NCI-H2107 (cell line): ENCODE data around the gene SPATA21.
A peak's percentile ranks its signal among the peaks of the same experiment; 100 is the strongest.
"Not testable (repeated sequence)": the region's sequence is repeated elsewhere in the genome, so short reads cannot be mapped to it uniquely, and the experiment has no call there.

ENCODE experiments used
- DNase-seq: peaks from one replicate; lab custom pipeline; 2025; lab: John Stamatoyannopoulos, UW

Gene SPATA21

DNA sequence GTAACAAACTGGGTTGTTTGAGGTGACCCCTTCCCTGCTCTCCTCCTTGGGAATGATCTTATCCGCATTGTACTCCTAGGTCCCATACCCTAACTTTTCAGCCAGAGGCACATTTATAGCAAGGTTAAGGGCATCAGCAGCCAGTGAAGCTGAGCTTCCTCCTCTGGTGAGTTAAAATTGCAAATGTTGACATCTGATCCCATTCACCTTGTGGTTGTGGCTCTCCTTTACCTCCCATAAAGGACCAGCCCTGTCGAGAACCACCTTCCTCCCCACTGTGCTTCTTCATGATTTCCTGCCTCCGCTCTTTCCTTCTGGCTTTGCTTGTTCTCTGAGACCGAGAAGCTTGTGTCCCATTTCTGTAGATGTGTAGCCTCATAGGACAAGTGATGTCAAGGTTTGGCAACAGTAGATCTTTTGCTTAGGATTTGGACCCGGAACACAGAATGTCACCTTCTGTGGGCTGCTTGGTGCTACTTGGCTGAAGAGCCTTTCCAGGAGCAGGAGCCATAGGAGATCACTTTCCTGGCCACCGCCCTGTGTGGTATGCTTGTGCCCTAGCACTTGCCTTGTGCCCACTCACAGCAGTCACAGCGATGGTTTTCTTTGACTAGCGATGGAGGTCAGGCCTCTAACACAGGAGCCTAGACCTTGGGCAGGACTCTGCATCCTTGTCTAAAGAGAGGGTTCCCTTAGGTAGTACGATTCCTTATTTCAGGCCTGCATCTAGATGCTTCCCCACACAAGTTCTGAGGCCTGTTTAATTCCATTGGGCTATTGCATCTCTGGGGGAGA lies 51.4 kb downstream of the SPATA21 start:
- no peak for DNase-seq

DNA sequence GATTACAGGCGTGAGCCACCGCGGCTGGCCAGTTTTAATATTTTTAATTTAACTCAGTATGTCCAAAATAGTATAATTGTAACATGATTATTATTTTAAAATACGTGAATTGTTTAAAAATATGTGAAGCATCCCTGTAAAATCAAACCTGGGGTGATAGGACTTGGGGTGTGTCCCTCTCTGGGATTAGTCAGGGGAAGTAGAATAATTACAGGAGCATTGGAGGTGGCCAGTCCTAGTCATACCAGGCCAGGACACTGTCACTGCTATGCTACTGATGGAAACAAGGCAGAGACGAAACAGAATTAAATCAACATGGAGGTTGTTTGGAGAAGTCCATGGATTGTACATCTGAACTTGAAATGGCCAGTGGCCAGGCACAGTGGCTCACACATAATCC lies 53.3 kb downstream of the SPATA21 start:
- no peak for DNase-seq

DNA sequence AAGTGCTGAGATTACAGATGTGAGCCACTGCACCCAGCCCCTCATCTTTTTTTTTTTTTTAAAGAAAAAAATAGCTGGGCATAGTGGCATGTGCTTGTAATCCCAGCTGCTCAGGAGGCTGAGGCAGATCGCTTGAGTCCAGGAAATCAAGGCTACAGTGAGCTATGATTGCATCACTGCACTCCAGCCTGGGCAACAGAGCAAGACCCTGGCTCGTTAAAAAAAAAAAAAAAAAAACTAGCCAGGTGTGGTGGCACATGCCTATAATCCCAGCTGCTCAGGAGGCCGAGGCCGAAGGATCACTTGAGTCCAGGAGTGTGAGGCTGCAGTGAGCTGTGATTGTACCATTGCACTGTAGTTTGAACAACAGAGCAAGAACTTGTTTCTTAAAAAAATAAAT lies 56.4 kb downstream of the SPATA21 start:
- DNase-seq = no peak

DNA sequence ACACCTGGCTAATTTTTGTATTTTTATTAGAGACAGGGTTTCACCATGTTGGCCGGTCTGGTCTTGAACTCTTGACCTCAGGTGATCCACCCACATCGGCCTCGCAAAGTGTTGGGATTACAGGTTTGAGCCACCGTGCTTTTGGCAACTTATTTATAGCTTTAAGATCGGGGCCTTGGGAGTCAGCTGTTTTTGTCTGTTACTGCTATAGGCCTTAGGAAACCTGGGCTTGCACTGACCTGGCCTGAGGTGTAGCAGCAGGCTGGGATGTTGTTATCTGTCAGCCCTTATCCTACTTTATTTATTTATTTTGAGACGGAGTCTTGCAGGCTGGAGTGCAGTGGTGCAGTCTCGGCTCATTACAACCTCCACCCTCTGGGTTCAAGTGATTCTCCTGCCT lies 58.8 kb downstream of the SPATA21 start:
- DNase-seq = no peak

DNA sequence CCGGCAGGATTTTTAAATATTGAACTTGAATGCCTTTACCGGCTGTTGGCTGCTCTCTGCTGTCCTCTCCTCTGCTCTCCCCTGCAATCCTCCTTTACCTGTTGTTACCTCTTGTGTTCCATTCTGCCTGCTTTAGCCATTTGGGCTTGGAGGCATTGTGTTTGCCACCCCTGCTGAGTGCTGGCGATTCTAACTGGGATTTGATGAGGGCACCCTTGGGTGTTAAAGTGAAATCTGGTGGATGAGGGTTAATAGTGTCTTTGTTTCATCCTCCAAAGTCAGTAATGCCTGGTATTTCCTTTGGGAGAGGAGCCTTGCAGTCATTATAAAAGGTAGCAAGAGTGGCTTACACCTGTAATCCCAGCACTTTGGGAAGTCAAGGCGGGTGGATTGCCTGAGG lies 60.3 kb downstream of the SPATA21 start:
- no peak for DNase-seq

DNA sequence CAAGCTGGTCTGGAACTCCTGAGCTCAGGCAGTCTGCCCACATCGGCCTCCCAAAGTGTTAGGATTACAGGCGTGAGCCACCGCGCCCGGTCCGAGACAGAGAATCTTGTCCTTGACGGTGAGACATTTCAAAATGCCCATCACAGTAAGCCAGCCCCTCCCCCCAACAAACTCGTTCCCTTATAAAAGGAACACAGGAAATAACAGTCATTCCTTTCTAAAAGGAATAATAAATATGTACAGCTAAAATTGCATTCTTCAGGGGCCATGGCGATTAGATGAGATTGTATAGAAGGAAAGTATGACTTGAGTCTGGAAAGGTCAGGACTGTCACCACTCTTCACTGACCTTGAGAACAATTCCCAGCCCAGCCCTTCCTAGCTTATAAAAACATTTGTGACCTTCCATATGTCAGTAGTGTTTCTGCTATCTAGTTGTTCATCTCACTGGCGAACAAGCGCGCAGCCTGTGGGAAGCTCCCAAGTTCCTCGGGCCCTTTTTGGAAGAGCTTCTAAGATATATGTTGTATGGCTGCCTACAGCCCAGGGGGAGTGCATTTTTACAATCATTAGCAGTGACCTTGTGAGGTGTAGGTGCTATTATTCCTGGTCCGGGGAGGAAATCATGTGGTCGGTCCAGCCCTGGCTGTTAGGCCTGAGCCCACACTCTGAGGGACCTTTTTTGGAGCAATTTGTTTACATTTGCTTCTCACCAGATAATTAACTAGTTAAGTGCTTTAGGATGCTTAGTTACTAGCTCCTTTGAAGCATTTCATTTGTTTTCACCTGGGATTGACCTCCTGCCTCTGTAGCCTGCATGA lies 61.5 kb downstream of the SPATA21 start:
- DNase-seq = no peak

DNA sequence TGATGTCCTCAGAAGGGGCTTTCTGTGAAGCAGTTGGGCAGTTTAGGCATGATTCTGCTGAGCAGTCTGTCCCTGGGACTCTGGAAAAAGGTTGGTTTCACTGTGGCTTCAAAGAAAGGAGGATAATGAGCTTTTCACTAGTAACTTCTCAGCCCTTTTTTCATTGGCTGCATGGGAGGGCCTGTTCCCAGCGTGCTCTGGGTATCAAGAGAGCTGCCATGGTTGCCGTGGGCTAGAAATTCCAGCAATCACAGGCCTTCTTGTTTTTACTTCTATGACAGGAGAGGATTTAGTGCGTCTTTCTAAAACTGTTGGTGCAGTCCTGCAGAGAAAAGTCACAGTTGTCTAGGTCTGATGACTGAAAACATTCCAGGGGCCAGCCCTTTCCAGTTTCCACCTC lies 63.0 kb downstream of the SPATA21 start:
- no peak for DNase-seq

DNA sequence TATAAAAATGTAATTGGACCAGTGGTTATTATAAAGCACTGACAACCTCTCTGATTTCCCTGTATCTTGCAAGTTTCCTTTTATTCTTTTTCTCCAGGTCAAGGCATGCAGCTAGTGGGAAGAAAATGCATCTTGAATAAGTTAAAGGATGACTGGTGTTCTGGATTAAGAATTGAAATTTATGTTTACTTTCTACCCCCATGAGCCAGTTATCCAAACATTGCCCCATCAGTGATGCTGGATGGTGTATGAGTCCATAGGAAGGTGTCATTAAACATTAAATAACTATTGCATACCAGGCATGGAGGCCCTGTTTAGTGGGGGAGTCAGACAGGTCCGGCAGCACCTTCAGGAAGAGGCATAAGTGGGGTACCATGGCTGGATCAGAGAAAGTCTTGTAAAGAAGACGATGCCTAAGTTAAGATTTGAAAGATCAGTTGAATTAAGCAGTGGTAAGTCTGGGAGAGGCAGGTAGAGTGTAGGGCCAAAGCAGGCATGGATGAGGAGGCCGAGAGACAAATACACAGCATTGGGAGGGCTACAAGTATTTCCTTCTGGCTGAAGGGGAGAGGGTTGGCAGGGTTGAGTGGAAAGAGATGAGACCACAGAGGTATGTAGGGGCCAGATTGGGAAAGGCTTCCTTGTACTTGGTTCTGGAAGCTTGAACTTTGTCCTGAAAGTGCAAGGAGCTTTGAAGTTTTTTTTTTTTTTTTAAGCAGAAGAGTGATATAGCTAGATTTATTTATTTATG lies 64.5 kb downstream of the SPATA21 start:
- DNase-seq = no peak

DNA sequence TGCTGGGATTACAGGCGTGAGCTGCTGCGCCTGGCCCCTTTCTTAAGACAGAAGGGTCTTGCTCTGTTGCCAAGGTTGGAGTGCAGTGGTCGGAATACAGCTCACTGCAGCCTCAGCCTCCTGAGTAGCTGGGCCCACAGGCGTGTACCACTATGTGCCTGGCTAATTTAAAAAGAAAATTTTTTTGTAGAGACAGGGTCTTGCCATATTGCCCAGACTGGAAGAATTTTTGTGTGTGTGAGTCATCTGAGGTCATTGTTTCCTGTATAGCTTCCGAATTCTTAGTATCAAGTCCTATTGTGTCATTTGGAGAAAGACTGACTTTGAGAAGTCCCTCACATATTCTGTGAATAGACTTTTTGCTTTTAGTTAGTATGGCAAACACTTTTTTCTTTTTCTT lies 65.5 kb downstream of the SPATA21 start:
- DNase-seq = no peak

DNA sequence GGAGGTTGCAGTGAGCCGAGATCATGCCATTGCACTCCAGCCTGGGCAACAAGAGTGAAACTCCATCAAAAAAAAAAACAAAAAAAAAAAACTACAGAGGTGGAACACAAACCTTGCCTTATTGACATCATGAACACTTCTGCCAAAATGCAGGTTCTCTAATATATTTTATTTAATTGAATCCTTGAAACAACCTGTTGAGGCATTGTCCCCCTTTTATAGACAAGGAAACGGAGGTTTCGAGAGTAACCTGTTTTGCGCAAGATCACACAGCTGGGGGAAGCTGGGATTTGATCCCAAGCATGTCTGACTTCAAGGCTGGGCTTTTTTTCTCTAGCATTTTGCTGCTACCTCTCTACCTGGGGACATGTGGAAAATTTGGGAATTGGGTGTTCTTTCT lies 67.4 kb downstream of the SPATA21 start:
- no peak for DNase-seq

DNA sequence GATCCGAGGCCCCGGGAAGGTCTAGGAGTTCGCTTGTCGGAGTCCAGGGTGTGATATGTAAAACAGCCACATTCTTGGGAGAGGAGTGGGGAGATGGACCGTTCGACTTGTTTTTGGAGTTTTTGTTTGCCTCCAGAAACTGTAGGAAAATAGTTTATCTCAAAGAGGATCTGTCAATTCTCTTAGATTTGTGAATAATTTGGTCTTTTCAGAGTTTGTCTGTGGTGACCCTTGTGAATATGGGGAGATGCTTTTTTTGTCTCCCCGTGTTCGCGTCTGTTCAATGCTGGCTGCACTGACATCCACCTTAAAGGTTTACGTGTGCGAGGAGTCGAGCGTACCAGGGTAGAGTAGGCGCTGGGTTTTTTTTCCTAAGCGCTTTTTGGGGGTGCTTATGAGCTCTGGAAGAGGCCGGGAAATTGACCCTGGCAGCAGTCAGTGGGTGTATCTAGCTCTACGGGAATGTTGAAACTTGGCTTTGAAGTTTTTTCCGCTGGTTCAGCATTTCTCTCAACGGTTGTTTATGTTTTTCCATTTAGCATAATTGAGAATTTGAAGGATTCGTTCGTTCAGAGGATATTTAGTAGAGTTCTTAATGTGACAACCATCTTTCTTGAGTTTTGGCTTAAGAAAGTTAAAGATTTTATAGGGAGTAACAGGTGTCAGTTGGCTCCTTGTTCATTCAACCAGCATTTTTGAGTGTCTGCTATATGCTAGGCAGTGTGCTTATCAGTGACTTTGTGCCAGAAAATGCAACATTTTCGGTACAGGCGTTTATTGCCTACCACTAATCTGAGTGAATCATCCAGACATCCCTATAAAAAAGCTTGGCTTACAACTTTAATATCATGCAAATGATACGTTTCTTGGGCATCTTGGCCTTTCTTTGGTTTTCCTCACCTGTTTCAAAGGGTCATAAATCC lies 69.0 kb downstream of the SPATA21 start:
- DNase-seq = no peak

DNA sequence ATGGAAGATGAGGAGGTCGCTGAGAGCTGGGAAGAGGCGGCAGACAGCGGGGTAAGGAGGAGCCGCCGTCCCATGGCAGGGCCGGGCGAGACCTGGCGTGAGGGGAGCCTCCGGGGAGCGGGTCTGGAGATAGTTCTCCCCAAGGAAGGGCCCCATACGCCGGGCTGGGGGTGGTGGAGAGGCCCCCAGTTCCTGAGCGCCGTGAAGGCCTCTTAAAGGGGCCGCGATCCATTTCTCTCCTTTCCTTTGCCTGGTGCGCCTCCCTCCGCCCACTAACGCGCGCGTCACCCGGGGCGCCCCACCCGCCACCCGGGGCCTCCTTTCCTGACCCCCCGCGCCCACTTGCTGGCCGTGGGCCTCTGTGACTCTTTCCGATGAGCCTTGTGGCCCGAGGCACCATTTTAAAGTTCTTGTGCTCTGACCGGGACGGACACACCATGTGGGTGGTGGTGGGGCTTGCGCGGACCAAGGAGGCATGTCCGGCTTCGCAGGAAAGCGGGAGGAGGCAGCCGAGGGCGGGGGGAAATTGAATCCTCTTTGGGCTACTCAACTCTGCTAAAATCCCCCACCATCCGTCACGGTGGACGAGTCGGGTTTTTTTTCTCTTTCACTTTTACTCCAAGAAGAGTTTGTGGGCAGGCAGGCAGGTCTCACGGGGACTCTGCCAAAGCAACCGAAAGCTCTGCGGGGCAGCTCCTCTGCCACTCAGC lies 69.8 kb downstream of the SPATA21 start:
- no peak for DNase-seq

DNA sequence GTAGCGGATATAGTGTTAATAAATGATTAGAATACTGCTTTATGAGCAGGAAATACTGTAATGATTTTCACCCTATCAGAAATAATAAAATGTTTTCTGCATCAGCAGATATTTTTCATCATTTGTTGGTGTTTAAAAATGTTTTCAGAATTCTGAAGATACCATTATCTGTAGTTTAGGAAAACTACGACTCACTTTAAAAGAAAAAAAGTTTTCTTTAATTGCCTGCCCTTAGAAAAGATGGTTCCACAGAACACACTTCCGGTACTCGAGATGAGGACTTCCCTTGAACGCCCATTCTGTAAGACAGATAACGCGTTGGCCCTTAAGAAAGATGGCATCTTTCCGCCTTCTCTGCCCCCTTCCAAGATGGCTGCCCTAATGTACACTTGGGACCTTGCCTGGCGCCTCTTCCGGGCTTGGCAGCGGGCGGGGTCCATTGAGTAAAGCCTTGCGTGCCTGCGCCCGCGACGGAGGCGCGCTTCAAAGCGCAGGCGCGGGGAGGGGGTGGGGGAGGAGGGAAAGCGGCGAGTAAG lies 70.4 kb downstream of the SPATA21 start, which contains the start of gene SZRD1:
Gene SZRD1, plus strand, starts transcription at position 521 of the 536 bp plus-strand sequence. CDS start 16 bp downstream, outside the sequence.
- peak; percentile 98 for DNase-seq

DNA sequence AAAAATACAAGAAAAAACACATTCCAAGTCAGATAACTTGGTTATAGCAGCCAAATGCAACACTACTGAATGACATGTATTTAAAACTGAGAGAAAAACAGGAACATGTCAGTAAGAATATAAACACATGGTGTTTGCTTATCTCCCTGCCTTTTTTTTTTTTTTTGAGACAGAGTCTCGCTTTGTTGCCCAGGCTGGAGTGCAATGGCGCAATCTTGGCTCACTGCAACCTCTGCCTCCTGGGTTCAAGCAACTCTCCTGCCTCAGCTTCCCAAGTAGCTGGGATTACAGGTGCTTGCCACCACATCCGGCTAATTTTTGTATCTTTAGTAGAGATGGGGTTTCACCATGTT lies 72.1 kb downstream of the SPATA21 start:
- DNase-seq = not testable (repeated sequence)

DNA sequence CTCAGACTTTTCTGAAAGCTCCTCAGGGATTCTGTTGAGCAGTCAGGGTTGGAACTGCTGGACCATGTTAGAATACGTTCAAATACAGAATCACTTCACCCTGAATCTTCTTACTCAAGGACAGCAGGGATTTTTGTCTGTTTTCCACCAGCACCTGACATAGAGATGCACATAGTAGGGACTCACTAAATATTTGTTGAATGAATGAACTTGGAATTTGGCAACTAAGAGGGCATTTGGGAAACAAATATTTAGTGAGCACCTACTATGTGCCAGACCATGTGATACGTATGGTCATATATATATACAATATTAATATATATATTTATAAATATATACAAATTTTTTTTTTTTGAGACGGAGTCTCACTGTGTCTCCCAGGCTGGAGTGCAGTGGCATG lies 80.4 kb downstream of the SPATA21 start:
- no peak for DNase-seq

DNA sequence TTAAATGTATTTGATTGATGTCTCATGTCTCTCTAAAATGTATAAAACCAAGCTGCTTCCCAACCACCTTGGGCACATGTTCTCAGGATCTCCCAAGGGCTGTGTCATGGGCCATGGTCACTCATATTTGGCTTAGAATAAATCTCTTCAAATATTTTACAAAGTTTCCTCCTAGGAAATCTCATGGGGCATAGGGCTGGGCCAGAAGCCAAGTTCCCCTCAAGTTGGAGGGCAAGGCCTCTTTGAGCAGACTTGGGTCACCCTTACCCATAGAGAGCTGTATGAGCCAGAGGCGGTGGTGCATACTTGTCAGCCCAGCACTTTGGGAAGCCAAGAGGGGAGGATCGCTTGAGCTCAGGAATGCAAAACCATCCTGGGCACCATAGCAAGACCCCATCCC lies 82.6 kb downstream of the SPATA21 start:
- no peak for DNase-seq

DNA sequence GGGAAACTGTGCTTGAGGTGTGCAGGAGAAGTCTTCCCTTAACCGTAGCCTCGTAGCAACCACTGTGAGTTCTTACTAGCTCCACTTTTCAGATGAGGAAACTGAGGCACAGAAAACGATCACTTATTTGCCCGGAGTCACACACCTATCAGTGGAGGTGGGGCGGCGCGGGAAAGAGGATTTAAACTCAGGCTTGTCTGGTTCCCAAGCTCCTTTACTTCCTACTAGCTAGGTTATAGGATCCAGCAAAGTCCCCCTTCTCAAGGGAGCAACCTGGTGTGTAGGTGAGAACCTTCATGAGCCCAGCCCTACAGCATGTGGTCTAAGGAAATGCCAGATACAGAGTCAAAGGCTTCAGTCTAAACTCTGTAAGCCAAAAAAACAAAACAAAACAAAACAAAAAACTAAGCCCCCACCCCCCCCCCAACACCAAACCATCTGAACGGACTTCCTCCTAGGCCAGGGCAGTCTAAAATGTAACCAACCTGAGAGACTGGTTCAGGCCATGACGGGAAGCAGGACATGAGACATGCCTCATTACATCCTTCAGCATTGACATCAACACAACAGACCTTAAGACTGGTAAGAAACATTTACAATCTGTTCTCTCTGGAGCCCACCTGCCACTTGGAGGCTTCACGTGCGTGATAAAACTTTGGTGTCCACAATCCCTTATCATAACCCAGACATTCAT lies 84.2 kb downstream of the SPATA21 start:
- no peak for DNase-seq

DNA sequence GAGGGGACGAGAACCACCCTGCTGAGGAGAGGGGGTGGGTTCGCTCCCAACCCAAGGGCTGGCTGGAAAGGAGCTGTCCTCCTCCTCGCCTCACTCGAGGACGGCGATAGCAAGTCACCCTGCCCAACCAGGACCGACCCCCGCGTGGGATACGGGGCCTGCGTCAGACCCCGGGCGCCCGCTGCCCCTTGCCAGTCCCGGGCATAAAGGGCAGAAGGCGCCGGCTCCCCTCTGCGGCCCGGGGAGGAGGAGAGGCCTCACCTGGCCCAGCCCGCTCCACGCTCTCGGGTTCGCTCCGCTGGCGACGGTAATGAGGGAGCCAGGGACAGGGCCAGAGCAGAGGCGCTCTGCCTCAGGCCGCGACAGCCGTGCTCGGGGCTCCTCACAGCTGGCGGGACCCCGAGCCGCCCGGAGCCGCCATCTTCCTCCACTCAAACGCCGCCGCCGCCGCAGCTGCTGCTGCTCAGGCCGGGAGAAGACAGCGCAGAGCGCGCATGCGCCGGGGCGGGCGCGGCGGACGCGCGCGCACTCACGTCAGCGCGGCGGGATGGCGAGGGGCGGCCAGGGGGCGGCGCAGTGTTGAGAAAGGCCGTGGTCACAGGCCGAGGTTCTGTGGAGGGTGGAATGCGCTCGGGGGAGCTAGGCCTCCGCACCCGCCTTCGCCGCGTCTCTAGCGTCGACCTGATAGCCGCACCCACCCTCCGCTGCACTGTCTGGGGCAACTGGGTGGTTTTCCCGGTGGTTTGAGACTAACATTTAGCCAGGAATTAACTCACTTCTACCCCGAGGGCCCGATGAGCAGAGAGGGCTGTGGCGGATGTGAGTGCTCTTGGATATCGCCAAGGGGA lies 85.0 kb downstream of the SPATA21 start, which contains the start of gene FBXO42:
Gene FBXO42, minus strand, starts transcription at position 487 of the 848 bp plus-strand sequence. CDS start 37,062 bp downstream, outside the sequence.
- DNase-seq = peak; percentile 92

DNA sequence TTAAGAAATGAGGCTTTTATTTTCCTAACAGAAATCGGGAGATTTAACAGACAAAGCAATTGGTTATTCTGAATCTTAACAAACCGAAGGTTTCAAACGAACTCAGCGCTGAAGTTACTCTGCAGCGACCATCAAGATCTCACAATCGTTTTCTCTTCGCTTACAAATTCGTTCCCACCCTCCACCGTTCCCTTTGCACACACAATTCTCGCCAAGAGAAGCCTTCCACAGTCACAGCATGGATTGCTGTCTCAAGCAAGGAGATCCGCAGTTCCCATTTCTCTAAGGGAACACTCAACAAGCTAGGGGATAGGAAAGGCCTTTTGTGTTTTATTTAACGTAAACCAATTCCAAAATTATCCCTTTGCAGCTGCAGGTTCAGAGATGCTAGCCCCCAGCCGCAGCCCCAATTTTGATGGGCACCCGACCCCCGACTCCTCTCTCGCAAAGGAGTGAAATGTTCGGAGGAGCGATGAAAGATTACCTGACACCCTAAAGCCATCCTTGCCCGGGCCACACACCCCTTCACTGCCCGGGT lies 85.7 kb downstream of the SPATA21 start:
- DNase-seq = no peak
